ENCODE measurements around the gene TSPYL1. TPM values are rescaled to one million over a fixed set of nuclear protein-coding genes. Genes with fewer than 3 reads are reported as not detected.

The TSPYL1 gene
- total RNA-seq, 1 experiment from 2014 or later: 70.3 TPM

DNA sequence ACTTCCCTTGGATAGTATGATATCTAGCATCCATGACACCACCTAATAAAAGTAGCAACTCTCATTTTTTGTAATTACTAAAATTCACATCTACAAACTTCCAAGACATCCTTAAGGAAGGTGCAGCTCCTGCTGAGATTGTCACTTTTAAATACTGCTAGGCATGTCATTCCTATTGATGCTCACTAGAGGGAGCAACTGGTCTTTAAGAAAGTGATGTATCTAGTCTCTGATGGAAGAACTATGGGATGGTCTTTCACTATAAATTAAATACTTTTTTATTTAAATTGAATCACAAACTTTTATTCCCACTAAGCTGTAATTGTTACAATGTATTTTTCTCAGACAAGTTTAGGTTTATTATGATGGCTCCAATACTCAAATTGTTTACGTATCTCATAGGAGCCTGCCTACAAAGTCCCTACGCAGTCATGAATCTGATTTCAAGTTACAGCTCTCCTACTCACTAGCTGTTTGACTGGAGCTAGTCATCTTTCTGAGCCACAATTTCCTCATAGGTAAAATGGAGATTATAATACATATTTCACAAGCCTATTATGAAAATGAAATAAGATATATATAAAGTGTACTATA, 8.1 kb upstream of the TSPYL1 start:
- peak; percentile 51 for DNase-seq (ENCODE audit: low read depth, low spot score)
- intact Hi-C loops (cut with micrococcal nuclease): loop anchor here (1.0 to 5.0 kb wide), 3 partner anchors 245 to 560 kb away; no protein-coding TSS in a partner anchor
- BruUV-seq (replicated peaks): no TSS peak
- no peaks in the 10 kb centered on the region for H3K9me2 ChIP-seq (ENCODE audit: insufficient read depth)
- ChIA-PET CTCF (interaction anchor here (0.6 to 2.3 kb wide), 31 partner anchors 8 to 357 kb away, joined by 3 to 26 read pairs (median 4); partner anchors contain the start of genes CALHM5, DSE and TSPYL1), RAD21 (ENCODE audit: low non-redundant PET in 1 of 2, low total read pairs in 2 of 2, uncharacterized antibody in 2 of 2, unreplicated experiment in 2 of 2) (interaction anchor here in 1 of 2 experiments (0.9 kb wide), 1 partner anchor 273 kb away, joined by 5 read pairs; no protein-coding TSS in a partner anchor), POLR2A (interaction anchor here (0.7 kb wide), 2 partner anchors 8 to 273 kb away, joined by 3 to 4 read pairs; partner anchors contain the start of gene TSPYL1)
- no peak overlapping the region for H3K27ac ChIP-seq (ENCODE audit: low read depth, low read length)
- H2AFZ ChIP-seq (ENCODE audit: low read depth, low read length, poor library complexity, severe bottlenecking): no peak overlapping the region
- H3K36me3 ChIP-seq (ENCODE audit: control insufficient read depth in 1 of 2, insufficient read depth in 2 of 2, low read length in 2 of 2): no peaks in the 10 kb centered on the region
- H3K4me1 ChIP-seq (ENCODE audit: control insufficient read depth in 1 of 2, insufficient read depth in 2 of 2, low read length in 2 of 2): no peaks in the 10 kb centered on the region
- no peaks in the 10 kb centered on the region for H4K20me1 ChIP-seq (ENCODE audit: insufficient read depth)
- H3K9me3 ChIP-seq (ENCODE audit: control insufficient read depth in 1 of 2, insufficient read depth in 1 of 2, low read depth in 1 of 2, low read length in 2 of 2): no peaks in the 10 kb centered on the region
- no peak overlapping the region for H3K9ac ChIP-seq (ENCODE audit: low read length)
- no peak overlapping the region for H3K4me2 ChIP-seq (ENCODE audit: low read length)
- no peaks in the 10 kb centered on the region for H3K27me3 ChIP-seq (ENCODE audit: insufficient read depth, low read length)
- no peaks in the 10 kb centered on the region for H3K79me2 ChIP-seq (ENCODE audit: insufficient read depth, low read length)
- TF ChIP-seq, protein P1, sequence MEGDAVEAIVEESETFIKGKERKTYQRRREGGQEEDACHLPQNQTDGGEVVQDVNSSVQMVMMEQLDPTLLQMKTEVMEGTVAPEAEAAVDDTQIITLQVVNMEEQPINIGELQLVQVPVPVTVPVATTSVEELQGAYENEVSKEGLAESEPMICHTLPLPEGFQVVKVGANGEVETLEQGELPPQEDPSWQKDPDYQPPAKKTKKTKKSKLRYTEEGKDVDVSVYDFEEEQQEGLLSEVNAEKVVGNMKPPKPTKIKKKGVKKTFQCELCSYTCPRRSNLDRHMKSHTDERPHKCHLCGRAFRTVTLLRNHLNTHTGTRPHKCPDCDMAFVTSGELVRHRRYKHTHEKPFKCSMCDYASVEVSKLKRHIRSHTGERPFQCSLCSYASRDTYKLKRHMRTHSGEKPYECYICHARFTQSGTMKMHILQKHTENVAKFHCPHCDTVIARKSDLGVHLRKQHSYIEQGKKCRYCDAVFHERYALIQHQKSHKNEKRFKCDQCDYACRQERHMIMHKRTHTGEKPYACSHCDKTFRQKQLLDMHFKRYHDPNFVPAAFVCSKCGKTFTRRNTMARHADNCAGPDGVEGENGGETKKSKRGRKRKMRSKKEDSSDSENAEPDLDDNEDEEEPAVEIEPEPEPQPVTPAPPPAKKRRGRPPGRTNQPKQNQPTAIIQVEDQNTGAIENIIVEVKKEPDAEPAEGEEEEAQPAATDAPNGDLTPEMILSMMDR (IDR thresholded peaks at IDR 0.05 in 2 of 3, conservative IDR thresholded peaks at IDR 0.05 in 1 of 3; ENCODE audit: borderline replicate concordance in 1 of 3, insufficient read depth in 1 of 3, low read depth in 2 of 3, low read length in 2 of 3): peak; percentile 77 to 85 (median 80)
- TF ChIP-seq RAD21 (IDR thresholded peaks at IDR 0.05; ENCODE audit: low read depth): peak; percentile 89
- TF ChIP-seq YY1 (IDR thresholded peaks at IDR 0.05; ENCODE audit: extremely low read depth, insufficient replicate concordance, low read depth, low read length): no peak
- peak; percentile 84 for ATAC-seq
- no peak overlapping the region for H3K4me3 ChIP-seq (replicated peaks in 1 of 2; ENCODE audit: low read depth in 1 of 2, low read length in 2 of 2)

DNA sequence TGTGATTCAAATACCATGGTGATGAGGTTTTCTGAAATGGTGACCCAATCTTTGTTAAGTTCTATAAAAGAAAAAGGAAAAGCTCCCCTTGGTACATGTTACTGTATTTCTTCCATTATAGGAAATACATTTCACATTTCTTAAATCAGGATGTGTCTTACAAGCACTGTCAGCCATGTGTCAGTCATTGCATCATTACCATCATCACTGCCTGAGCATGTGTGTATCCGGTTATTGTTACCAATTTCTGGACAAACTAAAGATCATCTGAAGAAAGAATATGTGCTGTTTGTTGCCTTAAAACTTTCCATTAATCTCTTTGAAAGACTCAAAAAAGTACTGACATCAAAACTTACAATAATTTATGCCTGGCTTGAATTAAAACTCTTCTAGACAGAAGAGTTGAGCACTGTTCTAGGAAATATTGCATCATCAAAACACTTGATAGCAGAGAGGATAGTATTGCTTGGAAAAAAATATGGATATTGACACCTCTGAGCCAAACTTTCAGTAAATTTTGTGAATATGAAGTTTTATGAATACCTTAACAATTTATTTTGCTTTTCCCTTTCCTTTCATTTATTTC, 7.1 kb upstream of the TSPYL1 start:
- H3K4me2 ChIP-seq (ENCODE audit: low read length): no peak overlapping the region
- H3K27me3 ChIP-seq (ENCODE audit: insufficient read depth, low read length): no peaks in the 10 kb centered on the region
- H2AFZ ChIP-seq (ENCODE audit: low read depth, low read length, poor library complexity, severe bottlenecking): no peak overlapping the region
- ATAC-seq: no peak
- DNase-seq (ENCODE audit: low read depth, low spot score): no peak
- no TSS peak for BruUV-seq (replicated peaks)
- H3K9me3 ChIP-seq (ENCODE audit: control insufficient read depth in 1 of 2, insufficient read depth in 1 of 2, low read depth in 1 of 2, low read length in 2 of 2): no peaks in the 10 kb centered on the region
- no peak overlapping the region for H3K4me3 ChIP-seq (replicated peaks in 1 of 2; ENCODE audit: low read depth in 1 of 2, low read length in 2 of 2)
- RAD21 ChIA-PET (ENCODE audit: low non-redundant PET in 1 of 2, low total read pairs in 2 of 2, uncharacterized antibody in 2 of 2, unreplicated experiment in 2 of 2): interaction anchor here in 1 of 2 experiments (0.9 kb wide), 1 partner anchor 274 kb away, joined by 5 read pairs; no protein-coding TSS in a partner anchor
- TF ChIP-seq, protein P2, sequence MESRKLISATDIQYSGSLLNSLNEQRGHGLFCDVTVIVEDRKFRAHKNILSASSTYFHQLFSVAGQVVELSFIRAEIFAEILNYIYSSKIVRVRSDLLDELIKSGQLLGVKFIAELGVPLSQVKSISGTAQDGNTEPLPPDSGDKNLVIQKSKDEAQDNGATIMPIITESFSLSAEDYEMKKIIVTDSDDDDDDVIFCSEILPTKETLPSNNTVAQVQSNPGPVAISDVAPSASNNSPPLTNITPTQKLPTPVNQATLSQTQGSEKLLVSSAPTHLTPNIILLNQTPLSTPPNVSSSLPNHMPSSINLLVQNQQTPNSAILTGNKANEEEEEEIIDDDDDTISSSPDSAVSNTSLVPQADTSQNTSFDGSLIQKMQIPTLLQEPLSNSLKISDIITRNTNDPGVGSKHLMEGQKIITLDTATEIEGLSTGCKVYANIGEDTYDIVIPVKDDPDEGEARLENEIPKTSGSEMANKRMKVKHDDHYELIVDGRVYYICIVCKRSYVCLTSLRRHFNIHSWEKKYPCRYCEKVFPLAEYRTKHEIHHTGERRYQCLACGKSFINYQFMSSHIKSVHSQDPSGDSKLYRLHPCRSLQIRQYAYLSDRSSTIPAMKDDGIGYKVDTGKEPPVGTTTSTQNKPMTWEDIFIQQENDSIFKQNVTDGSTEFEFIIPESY (IDR thresholded peaks at IDR 0.05; ENCODE audit: extremely low read depth, insufficient replicate concordance, low read length): no peak
- TF ChIP-seq, protein P3, sequence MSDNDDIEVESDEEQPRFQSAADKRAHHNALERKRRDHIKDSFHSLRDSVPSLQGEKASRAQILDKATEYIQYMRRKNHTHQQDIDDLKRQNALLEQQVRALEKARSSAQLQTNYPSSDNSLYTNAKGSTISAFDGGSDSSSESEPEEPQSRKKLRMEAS (IDR thresholded peaks at IDR 0.05): 0 out of 2 replicates have a peak, but pooled peaks have one; percentile 29
- POLR2A ChIA-PET: interaction anchor here (0.7 kb wide), 2 partner anchors 7 to 274 kb away, joined by 3 to 4 read pairs; partner anchors contain the start of gene TSPYL1
- CTCF ChIA-PET: interaction anchor here (0.6 to 2.3 kb wide), 27 partner anchors 7 to 358 kb away, joined by 3 to 26 read pairs (median 4); partner anchors contain the start of genes CALHM5 and TSPYL1
- intact Hi-C loops (cut with micrococcal nuclease): loop anchor here (1.0 to 5.0 kb wide), 3 partner anchors 245 to 560 kb away; no protein-coding TSS in a partner anchor
- H3K9me2 ChIP-seq (ENCODE audit: insufficient read depth): no peaks in the 10 kb centered on the region
- no peaks in the 10 kb centered on the region for H3K36me3 ChIP-seq (ENCODE audit: control insufficient read depth in 1 of 2, insufficient read depth in 2 of 2, low read length in 2 of 2)
- no peaks in the 10 kb centered on the region for H3K79me2 ChIP-seq (ENCODE audit: insufficient read depth, low read length)
- H3K9ac ChIP-seq (ENCODE audit: low read length): no peak overlapping the region
- no peak overlapping the region for H3K27ac ChIP-seq (ENCODE audit: low read depth, low read length)
- no peaks in the 10 kb centered on the region for H4K20me1 ChIP-seq (ENCODE audit: insufficient read depth)
- H3K4me1 ChIP-seq (ENCODE audit: control insufficient read depth in 1 of 2, insufficient read depth in 2 of 2, low read length in 2 of 2): no peaks in the 10 kb centered on the region
